Esophagus squamous epithelium (tissue), 5 donors: ENCODE measurements around the gene PAEP. TPM values are rescaled to one million over a fixed set of nuclear protein-coding genes. Genes with fewer than 3 reads are reported as not detected.

Experiments used
- DNase-seq: peaks from one replicate; lab custom pipeline; 2025; lab: John Stamatoyannopoulos, UW
- H3K27ac ChIP-seq, 4 donors: fragments of 200-600 bp; sonication (generic); one replicate each; pipeline ENCODE4 v1.5.1; 2016 to 2019; ENCODE audit warnings: mild to moderate bottlenecking in 1 of 4
- H3K27me3 ChIP-seq, 4 donors: fragments of 200-600 bp; sonication (generic); 1 replicate in 3 of 4; 2 replicates in 1 of 4; pipeline versions ENCODE4 v1.5.1 to v1.6.0; 2017 to 2021; ENCODE audit warnings: antibody characterized with exemption in 1 of 4
- H3K36me3 ChIP-seq, 3 donors: fragments of 200-600 bp; sonication (generic); one replicate each; pipeline ENCODE4 v1.5.1; 2016 to 2019
- H3K4me1 ChIP-seq, 3 donors: fragments of 200-600 bp; sonication (generic); one replicate each; pipeline ENCODE4 v1.5.1; 2017 to 2019
- H3K4me3 ChIP-seq, 4 donors: fragments of 200-600 bp; sonication (generic); 1 replicate in 3 of 4; 2 replicates in 1 of 4; pipeline ENCODE4 v1.5.1; 2016 to 2019; ENCODE audit warnings: mild to moderate bottlenecking in 2 of 4, moderate library complexity in 1 of 4
- H3K9me3 ChIP-seq, 3 donors: fragments of 200-600 bp; sonication (generic); one replicate each; pipeline ENCODE4 v1.5.1; 2016 to 2019
- POLR2A ChIP-seq, 4 donors: fragments of 450-650 bp; IDR thresholded peaks; one replicate each; pipeline ENCODE4 v1.6.1; 2017; ENCODE audit warnings: antibody characterized with exemption in 4 of 4, mild to moderate bottlenecking in 4 of 4, moderate library complexity in 3 of 4
- WGBS, 2 donors: methylation state at CpG; one replicate each; pipeline ENCODE4 v1.1.5; 2018; 5-methylcytosine and 5-hydroxymethylcytosine counted together
- intact Hi-C: fragments of 100-400 bp; cut with DNase I; formaldehyde crosslinking; loops from one replicate; pipeline ENCODE4 v1.15.0; 2022
- total RNA-seq, 4 donors: library from RNA; depleted of rRNA; stranded (reverse); fragments of >200 nt; gene quantifications; one replicate each; pipeline ENCODE4 v1.1.0, GENCODE V29; 2016
- TF ChIP-seq, protein P1 (sequence below), 6 experiments: fragments of 450-650 bp in 4 of 6; fragments of 200-600 bp in 2 of 6; sonication (generic) in 2 of 6; IDR thresholded peaks; one replicate each; pipeline ENCODE4 v1.5.1; 2016 to 2019; ENCODE audit warnings: antibody characterized with exemption in 6 of 6, mild to moderate bottlenecking in 4 of 6, moderate library complexity in 4 of 6
- donor health status: DM: yes; HTN: yes; CAD: no.

PAEP gene
- total RNA-seq, 4 donors from 2014 or later, result not detected

DNA sequence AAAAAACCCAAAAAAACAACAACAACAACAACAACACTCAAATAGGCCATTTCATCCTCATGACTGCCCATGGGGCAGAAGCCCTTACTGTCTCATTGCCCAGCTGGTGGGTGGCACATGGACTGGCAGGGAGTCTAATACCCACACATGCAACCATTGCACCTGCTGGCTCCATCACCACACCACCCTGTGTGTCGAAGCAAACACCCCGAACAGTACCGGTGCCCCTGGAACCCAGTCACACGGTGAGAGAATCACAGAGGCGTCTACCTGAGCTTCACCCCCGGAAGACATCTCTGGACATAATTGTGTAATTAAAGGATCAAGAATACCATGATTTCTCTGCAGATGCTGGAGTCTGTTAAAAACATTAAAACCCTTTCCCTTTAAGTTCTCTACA is 6.5 kb downstream of the PAEP start:
- Histone ChIP-seq H3K4me3 (no peak overlapping the region), H3K9me3 (peaks cover 0 to 4% (median 0%) of the 10 kb centered on the region in 3 donors), H3K27ac (no peak overlapping the region), H3K27me3 (peaks cover 0 to 53% (median 0%) of the 10 kb centered on the region in 4 donors), H3K36me3 (no peaks in the 10 kb centered on the region), H3K4me1 (no peaks in the 10 kb centered on the region)
- TF ChIP-seq, protein P1, sequence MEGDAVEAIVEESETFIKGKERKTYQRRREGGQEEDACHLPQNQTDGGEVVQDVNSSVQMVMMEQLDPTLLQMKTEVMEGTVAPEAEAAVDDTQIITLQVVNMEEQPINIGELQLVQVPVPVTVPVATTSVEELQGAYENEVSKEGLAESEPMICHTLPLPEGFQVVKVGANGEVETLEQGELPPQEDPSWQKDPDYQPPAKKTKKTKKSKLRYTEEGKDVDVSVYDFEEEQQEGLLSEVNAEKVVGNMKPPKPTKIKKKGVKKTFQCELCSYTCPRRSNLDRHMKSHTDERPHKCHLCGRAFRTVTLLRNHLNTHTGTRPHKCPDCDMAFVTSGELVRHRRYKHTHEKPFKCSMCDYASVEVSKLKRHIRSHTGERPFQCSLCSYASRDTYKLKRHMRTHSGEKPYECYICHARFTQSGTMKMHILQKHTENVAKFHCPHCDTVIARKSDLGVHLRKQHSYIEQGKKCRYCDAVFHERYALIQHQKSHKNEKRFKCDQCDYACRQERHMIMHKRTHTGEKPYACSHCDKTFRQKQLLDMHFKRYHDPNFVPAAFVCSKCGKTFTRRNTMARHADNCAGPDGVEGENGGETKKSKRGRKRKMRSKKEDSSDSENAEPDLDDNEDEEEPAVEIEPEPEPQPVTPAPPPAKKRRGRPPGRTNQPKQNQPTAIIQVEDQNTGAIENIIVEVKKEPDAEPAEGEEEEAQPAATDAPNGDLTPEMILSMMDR (IDR thresholded peaks at IDR 0.05), result no peak
- no peak for TF ChIP-seq POLR2A (IDR thresholded peaks at IDR 0.05)
- intact Hi-C loops, result no loop called here
- no peak for DNase-seq
- 80 to 90% methylated on average over 5 to 6 of the region's 6 CpGs for WGBS, 2 donors

DNA sequence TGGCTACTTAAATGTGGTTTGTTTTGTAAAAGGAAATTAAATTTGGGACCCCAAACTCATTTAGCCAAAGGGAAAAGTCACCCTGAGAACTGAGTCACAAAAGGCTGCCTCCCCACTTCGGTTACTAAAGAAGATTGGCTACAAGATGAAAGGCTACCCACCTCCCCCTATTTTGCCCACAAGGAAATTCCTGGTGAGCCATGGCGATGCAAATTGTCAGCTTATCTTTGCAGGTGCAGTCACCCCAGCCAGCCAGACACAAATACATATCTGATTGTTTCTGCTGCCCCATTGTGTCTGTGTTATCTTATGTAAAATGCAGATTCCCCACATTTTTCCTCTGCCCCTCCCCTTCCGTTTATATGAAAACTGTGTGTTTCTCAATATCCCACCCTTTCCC is 8.9 kb downstream of the PAEP start:
- no peak for TF ChIP-seq POLR2A (IDR thresholded peaks at IDR 0.05)
- TF ChIP-seq, protein P1 (IDR thresholded peaks at IDR 0.05), result no peak
- H3K9me3 ChIP-seq, result peaks cover 0 to 4% (median 0%) of the 10 kb centered on the region in 3 donors
- H3K4me1 ChIP-seq, result no peaks in the 10 kb centered on the region
- intact Hi-C loops, result no loop called here
- no peak for DNase-seq
- no peak overlapping the region for H3K27ac ChIP-seq
- no peak overlapping the region for H3K4me3 ChIP-seq
- 18 to 29% methylated on average over 3 of the region's 3 CpGs for WGBS, 2 donors
- peaks cover 0 to 44% (median 0%) of the 10 kb centered on the region in 4 donors for H3K27me3 ChIP-seq
- H3K36me3 ChIP-seq, result no peaks in the 10 kb centered on the region

DNA sequence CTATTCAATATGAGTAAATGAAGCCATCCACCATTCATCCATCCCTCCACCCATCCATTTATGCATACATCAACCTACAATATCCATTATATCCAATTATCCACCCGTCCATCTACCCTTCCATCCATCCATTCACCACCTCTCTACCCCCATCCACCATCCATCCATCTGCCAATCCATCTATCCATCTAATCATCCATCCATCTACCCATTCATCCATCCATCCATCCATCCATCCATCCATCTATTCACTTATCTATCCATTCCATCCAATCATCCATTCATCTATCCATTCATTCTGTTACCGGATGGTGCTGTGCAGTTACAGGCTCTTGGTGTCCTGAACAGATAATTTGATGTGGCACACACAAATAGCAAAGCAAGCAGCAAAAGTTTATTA is 10.7 kb downstream of the PAEP start:
- H3K27ac ChIP-seq, result no peak overlapping the region

DNA sequence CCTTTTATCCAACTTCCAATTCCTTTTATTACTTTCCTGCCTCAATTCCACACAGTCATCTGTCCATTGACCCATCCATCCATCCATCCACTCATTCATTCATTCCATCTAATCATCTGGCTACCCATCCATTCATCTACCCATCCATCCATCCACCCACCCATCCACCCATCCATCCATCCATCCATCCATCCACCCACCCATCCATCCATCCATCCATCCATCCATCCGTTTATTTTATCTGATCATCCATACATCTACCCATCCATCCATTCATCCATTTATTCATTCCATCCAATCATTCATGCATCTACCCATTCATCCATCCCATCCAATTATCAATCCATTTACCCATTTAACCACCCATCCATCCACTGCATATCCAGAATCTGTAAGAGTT is 11.6 kb downstream of the PAEP start:
- Histone ChIP-seq H3K4me1 (no peaks in the 10 kb centered on the region), H3K27ac (no peak overlapping the region), H3K9me3 (peaks cover 0 to 4% (median 0%) of the 10 kb centered on the region in 3 donors), H3K27me3 (peaks cover 0 to 28% (median 0%) of the 10 kb centered on the region in 4 donors), H3K36me3 (no peaks in the 10 kb centered on the region), H3K4me3 (no peak overlapping the region)
- intact Hi-C loops, result no loop called here
- DNase-seq, result no peak
- WGBS, 2 donors, result 75 to 84% methylated on average over 1 of the region's 1 CpG
- TF ChIP-seq, protein P1 (IDR thresholded peaks at IDR 0.05), result no peak
- no peak for TF ChIP-seq POLR2A (IDR thresholded peaks at IDR 0.05)

More for the DNA sequence above, 10.7 kb downstream of the PAEP start:
- TF ChIP-seq POLR2A (IDR thresholded peaks at IDR 0.05), result no peak
- TF ChIP-seq, protein P1 (IDR thresholded peaks at IDR 0.05), result no peak
- peaks cover 0 to 33% (median 0%) of the 10 kb centered on the region in 4 donors for H3K27me3 ChIP-seq
- no peaks in the 10 kb centered on the region for H3K4me1 ChIP-seq
- no peak for DNase-seq
- intact Hi-C loops, result no loop called here
- H3K9me3 ChIP-seq, result peaks cover 0 to 4% (median 0%) of the 10 kb centered on the region in 3 donors
- no peak overlapping the region for H3K4me3 ChIP-seq
- 77 to 89% methylated on average over 2 of the region's 2 CpGs for WGBS, 2 donors
- no peaks in the 10 kb centered on the region for H3K36me3 ChIP-seq

DNA sequence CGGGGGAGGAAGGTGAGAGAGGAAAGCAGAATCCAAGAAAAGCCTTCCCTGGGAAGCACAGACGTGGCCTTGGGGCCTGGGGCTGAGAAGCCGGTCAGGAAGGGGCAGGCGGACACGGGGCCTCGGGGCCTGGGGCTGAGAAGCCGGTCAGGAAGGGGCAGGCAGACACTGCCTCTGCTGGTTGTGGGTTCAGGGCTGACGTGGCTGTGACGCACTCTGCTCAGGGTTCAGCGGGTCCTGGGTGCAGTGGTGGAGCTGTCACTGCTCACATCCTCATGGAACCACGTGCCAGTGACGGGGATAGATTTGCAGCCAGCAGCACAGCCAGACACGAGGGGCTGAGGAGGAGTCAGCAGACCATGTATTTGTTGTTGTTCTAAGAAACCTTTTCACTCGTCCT is 12.8 kb downstream of the PAEP start:
- H3K4me3 ChIP-seq, result no peak overlapping the region
- H3K27me3 ChIP-seq, result peaks cover 0 to 23% (median 0%) of the 10 kb centered on the region in 4 donors
- no peak overlapping the region for H3K27ac ChIP-seq
- H3K9me3 ChIP-seq, result no peaks in the 10 kb centered on the region
- no peaks in the 10 kb centered on the region for H3K36me3 ChIP-seq
- TF ChIP-seq, protein P1 (IDR thresholded peaks at IDR 0.05), result no peak
- TF ChIP-seq POLR2A (IDR thresholded peaks at IDR 0.05), result no peak
- H3K4me1 ChIP-seq, result no peaks in the 10 kb centered on the region
- no peak for DNase-seq
- intact Hi-C loops, result no loop called here
- WGBS, 2 donors, result 58 to 61% methylated on average over 7 to 10 of the region's 14 CpGs
